CD14-positive monocyte (primary cell): Measurements from ENCODE around the gene PSMB2. TPM values are rescaled to one million over a fixed set of nuclear protein-coding genes. Genes with fewer than 3 reads are reported as not detected.

Source experiments
- DNase-seq, 3 donors: peaks; one replicate each; pipeline ENCODE4 v3.0.0-alpha.2; 2011 to 2022
- H2AFZ ChIP-seq: 2 replicates; pipeline ENCODE4 v1.6.0; 2012; ENCODE audit warnings: mild to moderate bottlenecking, low read depth, low read length, inconsistent platforms; ENCODE audit not compliant: insufficient read depth, poor library complexity, severe bottlenecking
- H3K27ac ChIP-seq, 2 donors: 1 replicate in 1 of 2; 2 replicates in 1 of 2; pipeline ENCODE4 v1.5.1; 2012 to 2013; ENCODE audit warnings: low read length in 2 of 2, control low read depth in 1 of 2, inconsistent platforms in 1 of 2, low read depth in 1 of 2, mild to moderate bottlenecking in 1 of 2
- H3K27me3 ChIP-seq, 2 donors: one replicate each; pipeline versions ENCODE4 v1.6.0 to v1.6.1; 2011 to 2013; ENCODE audit warnings: low read length in 2 of 2; ENCODE audit not compliant: control insufficient read depth in 2 of 2, insufficient read depth in 2 of 2
- H3K36me3 ChIP-seq, 2 donors: replicated peaks in 1 of 2; 1 replicate in 1 of 2; 2 replicates in 1 of 2; pipeline versions ENCODE4 v1.5.1 to v1.6.1; 2012 to 2013; ENCODE audit warnings: low read length in 2 of 2, control low read depth in 1 of 2, inconsistent platforms in 1 of 2, mild to moderate bottlenecking in 1 of 2; ENCODE audit not compliant: insufficient read depth in 2 of 2, control insufficient read depth in 1 of 2
- H3K4me1 ChIP-seq, 2 donors: 1 replicate in 1 of 2; 2 replicates in 1 of 2; pipeline versions ENCODE4 v1.5.1 to v1.6.1; 2012 to 2013; ENCODE audit warnings: low read length in 2 of 2, control low read depth in 1 of 2, inconsistent platforms in 1 of 2, mild to moderate bottlenecking in 1 of 2, moderate library complexity in 1 of 2; ENCODE audit not compliant: insufficient read depth in 2 of 2, control insufficient read depth in 1 of 2
- H3K4me2 ChIP-seq: replicated peaks from 2 replicates; pipeline ENCODE3; 2012; ENCODE audit warnings: low read length, moderate library complexity, mild to moderate bottlenecking; ENCODE audit not compliant: poor library complexity, severe bottlenecking; ENCODE audit errors: extremely low read depth
- H3K4me3 ChIP-seq, 3 experiments: fragments of 200-600 bp in 1 of 3; sonication (generic) in 1 of 3; replicated peaks in 1 of 3; 1 replicate in 2 of 3; 2 replicates in 1 of 3; pipeline ENCODE4 v1.5.1; 2011 to 2013; ENCODE audit warnings: low read length in 3 of 3, mild to moderate bottlenecking in 3 of 3, control low read depth in 2 of 3, low read depth in 2 of 3, inconsistent platforms in 1 of 3, moderate library complexity in 1 of 3
- H3K79me2 ChIP-seq: 2 replicates; pipeline ENCODE4 v1.6.0; 2012; ENCODE audit warnings: mild to moderate bottlenecking, control low read depth, inconsistent platforms, low read length, moderate library complexity; ENCODE audit not compliant: insufficient read depth
- H3K9ac ChIP-seq: 2 replicates; pipeline ENCODE4 v1.6.0; 2017; ENCODE audit warnings: low read length, mild to moderate bottlenecking; ENCODE audit not compliant: insufficient read depth, poor library complexity, severe bottlenecking
- H3K9me3 ChIP-seq, 2 donors: replicated peaks in 1 of 2; 1 replicate in 1 of 2; 2 replicates in 1 of 2; pipeline versions ENCODE4 v1.5.1 to v1.6.1; 2012 to 2013; ENCODE audit warnings: low read length in 2 of 2, control low read depth in 1 of 2; ENCODE audit not compliant: control insufficient read depth in 1 of 2, insufficient read depth in 1 of 2
- H4K20me1 ChIP-seq: 2 replicates; pipeline ENCODE4 v1.6.0; 2012; ENCODE audit warnings: mild to moderate bottlenecking, low read length, control low read depth, moderate library complexity; ENCODE audit not compliant: insufficient read depth
- H3K27ac Mint-ChIP-seq, 7 donors: one replicate each; pipeline ENCODE4 v1.8.0; 2020; ENCODE audit warnings: mild to moderate bottlenecking in 7 of 7, mixed read lengths in 7 of 7, moderate library complexity in 6 of 7, inconsistent platforms in 2 of 7
- H3K27me3 Mint-ChIP-seq, 3 donors: one replicate each; pipeline ENCODE4 v1.8.0; 2021 to 2022; ENCODE audit warnings: low read depth in 3 of 3, mild to moderate bottlenecking in 3 of 3, mixed read lengths in 3 of 3, moderate library complexity in 3 of 3, inconsistent platforms in 1 of 3
- H3K36me3 Mint-ChIP-seq, 2 donors: one replicate each; pipeline ENCODE4 v1.8.0; 2020; ENCODE audit warnings: mixed read lengths in 2 of 2, inconsistent platforms in 1 of 2, mild to moderate bottlenecking in 1 of 2
- H3K4me1 Mint-ChIP-seq: one replicate; pipeline ENCODE4 v1.8.0; 2020; ENCODE audit warnings: mild to moderate bottlenecking, mixed read lengths
- H3K4me3 Mint-ChIP-seq, 2 donors: one replicate each; pipeline ENCODE4 v1.8.0; 2020; ENCODE audit warnings: mild to moderate bottlenecking in 2 of 2, mixed read lengths in 2 of 2, moderate library complexity in 1 of 2
- H3K9me3 Mint-ChIP-seq, 7 donors: one replicate each; pipeline ENCODE4 v1.8.0; 2020 to 2022; ENCODE audit warnings: mixed read lengths in 7 of 7, mild to moderate bottlenecking in 6 of 7, moderate library complexity in 6 of 7, inconsistent platforms in 2 of 7
- WGBS: methylation state at CpG from one replicate; pipeline ENCODE4 v1.1.5; 2013; ENCODE audit warnings: missing lambda C conversion rate; ENCODE audit not compliant: insufficient coverage; 5-methylcytosine and 5-hydroxymethylcytosine counted together
- intact Hi-C, 2 donors: fragments of 100-400 bp; cut with micrococcal nuclease; formaldehyde crosslinking; loops; one replicate each; pipeline versions ENCODE4 v1.15.0 to v1.15.1; 2023
- polyA plus RNA-seq, 3 donors: library from polyadenylated mRNA; depleted of rRNA in 1 of 3; unstranded in 2 of 3; stranded (reverse) in 1 of 3; fragments of 300-500 nt in 2 of 3; fragments of >200 nt in 1 of 3; fragmentation: Illumina TruSeq in 2 of 3; gene quantifications; 1 replicate in 2 of 3; 2 replicates in 1 of 3; pipeline ENCODE4 v1.2.3, GENCODE V29; 2012 to 2021
- TF ChIP-seq, protein P1 (sequence below): fragments of 200-600 bp; IDR thresholded peaks from one replicate; pipeline ENCODE4 v1.8.0; 2022; ENCODE audit warnings: antibody characterized with exemption, mild to moderate bottlenecking

PSMB2 gene
- polyA plus RNA-seq, 3 donors, result 27.9 to 84.1 (median 78.6) TPM

DNA sequence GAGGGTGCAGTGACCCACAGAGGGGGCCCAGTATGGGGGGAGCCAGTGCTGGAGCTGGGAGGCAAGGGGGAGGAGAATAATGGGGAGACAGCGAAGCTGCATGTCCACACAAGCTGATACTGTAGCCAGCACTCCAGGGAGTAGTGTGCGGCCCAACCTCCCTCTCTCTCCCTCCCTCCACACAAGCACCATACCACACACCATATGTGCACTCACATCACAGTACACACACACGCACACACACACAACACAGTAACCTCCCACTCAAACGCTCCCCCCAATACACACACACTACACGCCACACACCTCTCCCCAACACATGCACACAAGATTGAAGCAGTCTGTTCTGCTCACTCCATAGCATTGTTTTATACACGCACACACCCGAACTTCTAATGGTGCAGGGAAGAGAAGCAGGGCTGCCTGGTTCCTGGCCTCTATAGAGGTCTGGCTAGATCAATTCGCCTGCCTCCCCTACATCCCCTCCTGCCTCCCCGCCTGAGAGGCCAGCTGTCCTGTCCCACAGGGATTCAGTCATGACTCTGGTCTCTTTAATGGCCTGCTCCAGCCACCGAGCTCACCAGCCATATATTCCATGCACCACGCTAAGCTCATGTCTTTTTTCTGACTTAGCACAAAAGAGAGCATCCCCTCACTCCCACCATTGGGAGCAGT lies 79.9 kb downstream of the PSMB2 start:
- Histone ChIP-seq H3K79me2 (peaks cover 10% of the 10 kb centered on the region), H3K4me3 (no peak overlapping the region), H3K36me3 (peaks cover 33 to 56% of the 10 kb centered on the region in 2 donors), H3K27ac (no peak overlapping the region), H2AFZ (no peak overlapping the region), H3K4me1 (peaks cover 15 to 24% of the 10 kb centered on the region in 2 donors), H3K9ac (no peak overlapping the region), H3K4me2 (no peak overlapping the region), H3K27me3 (no peaks in the 10 kb centered on the region), H3K9me3 (no peaks in the 10 kb centered on the region), H4K20me1 (peaks cover 11% of the 10 kb centered on the region)
- Mint-ChIP-seq H3K27ac (no peak overlapping the region), H3K4me1 (peaks cover 45% of the 10 kb centered on the region), H3K9me3 (no peaks in the 10 kb centered on the region), H3K36me3 (peaks cover 41 to 50% of the 10 kb centered on the region in 2 donors), H3K4me3 (no peak overlapping the region), H3K27me3 (no peaks in the 10 kb centered on the region)
- TF ChIP-seq, protein P1, sequence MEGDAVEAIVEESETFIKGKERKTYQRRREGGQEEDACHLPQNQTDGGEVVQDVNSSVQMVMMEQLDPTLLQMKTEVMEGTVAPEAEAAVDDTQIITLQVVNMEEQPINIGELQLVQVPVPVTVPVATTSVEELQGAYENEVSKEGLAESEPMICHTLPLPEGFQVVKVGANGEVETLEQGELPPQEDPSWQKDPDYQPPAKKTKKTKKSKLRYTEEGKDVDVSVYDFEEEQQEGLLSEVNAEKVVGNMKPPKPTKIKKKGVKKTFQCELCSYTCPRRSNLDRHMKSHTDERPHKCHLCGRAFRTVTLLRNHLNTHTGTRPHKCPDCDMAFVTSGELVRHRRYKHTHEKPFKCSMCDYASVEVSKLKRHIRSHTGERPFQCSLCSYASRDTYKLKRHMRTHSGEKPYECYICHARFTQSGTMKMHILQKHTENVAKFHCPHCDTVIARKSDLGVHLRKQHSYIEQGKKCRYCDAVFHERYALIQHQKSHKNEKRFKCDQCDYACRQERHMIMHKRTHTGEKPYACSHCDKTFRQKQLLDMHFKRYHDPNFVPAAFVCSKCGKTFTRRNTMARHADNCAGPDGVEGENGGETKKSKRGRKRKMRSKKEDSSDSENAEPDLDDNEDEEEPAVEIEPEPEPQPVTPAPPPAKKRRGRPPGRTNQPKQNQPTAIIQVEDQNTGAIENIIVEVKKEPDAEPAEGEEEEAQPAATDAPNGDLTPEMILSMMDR, result no peak
- WGBS, result 94% methylated on average over 9 of the region's 11 CpGs
- no peak for DNase-seq
- intact Hi-C loops, result loop anchor here in 1 of 2 donors (5.0 kb wide), 1 partner anchor 211 kb away; no protein-coding TSS in a partner anchor

GRCh38 chr1:35560256-35561225 lies 80.8 kb downstream of the PSMB2 start:
- Mint-ChIP-seq H3K4me1 (peaks cover 54% of the 10 kb centered on the region), H3K4me3 (no peak overlapping the region)
- 89% methylated on average over 41 of the region's 44 CpGs for WGBS

More at GRCh38 chr1:35560256-35561225, 80.8 kb downstream of the PSMB2 start:
- no peak overlapping the region for H3K4me3 ChIP-seq
- no peak overlapping the region for H3K27ac ChIP-seq
- no peak overlapping the region for H2AFZ ChIP-seq
- H3K27ac Mint-ChIP-seq, result peak overlapping the region in 2 of 7 donors; percentile 43 to 59
- H4K20me1 ChIP-seq, result peaks cover 19% of the 10 kb centered on the region
- TF ChIP-seq, protein P1, result no peak
- no peaks in the 10 kb centered on the region for H3K27me3 ChIP-seq
- H3K27me3 Mint-ChIP-seq, result no peaks in the 10 kb centered on the region
- no peaks in the 10 kb centered on the region for H3K9me3 Mint-ChIP-seq
- no peak overlapping the region for H3K9ac ChIP-seq
- H3K4me1 ChIP-seq, result peaks cover 24 to 33% of the 10 kb centered on the region in 2 donors
- intact Hi-C loops, result loop anchor here in 1 of 2 donors (5.0 kb wide), 1 partner anchor 212 kb away; no protein-coding TSS in a partner anchor
- no peak overlapping the region for H3K4me2 ChIP-seq
- DNase-seq, result no peak
- peaks cover 38 to 45% of the 10 kb centered on the region in 2 donors for H3K36me3 Mint-ChIP-seq
- no peaks in the 10 kb centered on the region for H3K9me3 ChIP-seq
- peaks cover 19% of the 10 kb centered on the region for H3K79me2 ChIP-seq
- H3K36me3 ChIP-seq, result peaks cover 30 to 48% of the 10 kb centered on the region in 2 donors
